Caco-2 (cell line): ENCODE results near the gene POLR1G. TPM values are rescaled to one million over a fixed set of nuclear protein-coding genes. Genes with fewer than 3 reads are reported as not detected.

Experiments used
- BruUV-seq: library from RNA; stranded (reverse); fragments of 400-500 nt; replicated peaks from 2 replicates; lab custom pipeline; 2021; lab: Mats Ljungman, UMichigan
- CTCF ChIA-PET: fragments of 300-600 bp; sonication (Branson Sonifier 250); formaldehyde crosslinking; loops from one replicate; lab custom pipeline; 2022; ENCODE audit warnings: antibody characterized with exemption; lab: Charles Lee
- POLR2A ChIA-PET: fragments of 300-600 bp; sonication (Branson Sonifier 250); formaldehyde crosslinking; loops from one replicate; lab custom pipeline; 2022; ENCODE audit warnings: antibody characterized with exemption; lab: Charles Lee
- DNase-seq, 2 experiments: peaks; one replicate each; pipeline versions ENCODE4 v3.0.0 to v3.0.0-alpha.2; 2020 to 2022
- H3K27me3 ChIP-seq: replicated peaks from 2 replicates; pipeline ENCODE4 v1.6.0; 2011; ENCODE audit warnings: low read length; ENCODE audit not compliant: control insufficient read depth, insufficient read depth
- H3K36me3 ChIP-seq: 2 replicates; pipeline ENCODE4 v1.5.1; 2011; ENCODE audit warnings: low read length; ENCODE audit not compliant: control insufficient read depth, insufficient read depth
- H3K4me1 ChIP-seq: fragments of 250-450 bp; sonication (Bioruptor Pico); 2 replicates; pipeline ENCODE4 v1.5.1; 2020; ENCODE audit warnings: mild to moderate bottlenecking
- H3K4me3 ChIP-seq: 2 replicates; pipeline ENCODE4 v1.5.1; 2011; ENCODE audit warnings: low read depth, mild to moderate bottlenecking, control low read depth, low read length
- H3K9me3 ChIP-seq: fragments of 250-450 bp; sonication (Bioruptor Pico); 2 replicates; pipeline ENCODE4 v1.5.1; 2020; ENCODE audit warnings: mild to moderate bottlenecking, moderate library complexity
- H3K27ac Mint-ChIP-seq: one replicate; pipeline ENCODE4 v1.8.0; 2022; ENCODE audit warnings: mixed read lengths; ENCODE audit not compliant: unreplicated experiment
- H3K27me3 Mint-ChIP-seq: one replicate; pipeline ENCODE4 v1.8.0; 2022; ENCODE audit warnings: mixed read lengths; ENCODE audit not compliant: insufficient read depth, unreplicated experiment
- H3K36me3 Mint-ChIP-seq: one replicate; pipeline ENCODE4 v1.8.0; 2022; ENCODE audit warnings: mild to moderate bottlenecking, mixed read lengths; ENCODE audit not compliant: insufficient read depth, unreplicated experiment
- H3K4me1 Mint-ChIP-seq: one replicate; pipeline ENCODE4 v1.8.0; 2022; ENCODE audit warnings: low read depth, mixed read lengths; ENCODE audit not compliant: unreplicated experiment
- H3K4me3 Mint-ChIP-seq: one replicate; pipeline ENCODE4 v1.8.0; 2022; ENCODE audit warnings: mild to moderate bottlenecking, moderate library complexity, mixed read lengths; ENCODE audit not compliant: unreplicated experiment
- H3K9me3 Mint-ChIP-seq: one replicate; pipeline ENCODE4 v1.8.0; 2022; ENCODE audit warnings: mixed read lengths; ENCODE audit not compliant: unreplicated experiment
- CTCF ChIP-seq, 2 experiments: fragments of 200-600 bp in 1 of 2; IDR thresholded peaks; 1 replicate in 1 of 2; 2 replicates in 1 of 2; pipeline versions ENCODE4 v1.5.1 to v1.8.0; 2011 to 2022; ENCODE audit warnings: antibody characterized with exemption in 1 of 2, control low read depth in 1 of 2, inconsistent platforms in 1 of 2, low read depth in 1 of 2, low read length in 1 of 2, mild to moderate bottlenecking in 1 of 2, moderate library complexity in 1 of 2; ENCODE audit not compliant: insufficient read depth in 1 of 2, severe bottlenecking in 1 of 2, unreplicated experiment in 1 of 2
- intact Hi-C: fragments of 100-400 bp; cut with micrococcal nuclease; formaldehyde crosslinking; loops from one replicate; pipeline ENCODE4 v1.10.0; 2022; ENCODE audit not compliant: unreplicated experiment
- total RNA-seq: library from RNA; stranded (reverse); gene quantifications from 2 replicates; pipeline ENCODE4 v1.2.3, GENCODE V29; 2022

The POLR1G gene
- total RNA-seq, 1 experiment from 2014 or later = 27.7 TPM

- H3K9me3 ChIP-seq = no peaks in the 10 kb centered on the region
- intact Hi-C loops = loop anchor here (5.0 kb wide), 1 partner anchor 46 kb away; the partner anchor contains the start of gene ERCC1
- Mint-ChIP-seq H3K4me3 (peak overlapping the region; percentile 45), H3K4me1 (peaks cover 12% of the 10 kb centered on the region), H3K9me3 (no peaks in the 10 kb centered on the region), H3K27ac (peak overlapping the region; percentile 93), H3K36me3 (peaks cover 25% of the 10 kb centered on the region), H3K27me3 (no peaks in the 10 kb centered on the region)
- no peaks in the 10 kb centered on the region for H3K27me3 ChIP-seq
- no peak overlapping the region for H3K4me3 ChIP-seq
- no peaks in the 10 kb centered on the region for H3K36me3 ChIP-seq
- ChIA-PET CTCF (interaction anchor here (0.6 to 1.0 kb wide), 3 partner anchors 28 to 112 kb away, joined by 3 to 7 read pairs (median 3); no protein-coding TSS in a partner anchor), POLR2A (interaction anchor here (0.9 kb wide), 1 partner anchor 91 kb away, joined by 7 read pairs; no protein-coding TSS in a partner anchor)
- no TSS peak for BruUV-seq
- peak; percentile 84 to 93 for DNase-seq
- TF ChIP-seq CTCF (IDR thresholded peaks at IDR 0.05; ENCODE audit: insufficient read depth in 1 of 2, low read depth in 1 of 2, low read length in 1 of 2, severe bottlenecking in 1 of 2, unreplicated experiment in 1 of 2) = no peak
- H3K4me1 ChIP-seq = peaks cover 17% of the 10 kb centered on the region
Observed at GRCh38 chr19:45376045-45376724, 30.3 kb upstream of the POLR1G start.

- ChIA-PET CTCF (no interaction called here), POLR2A (no interaction called here)
- Histone ChIP-seq H3K4me3 (no peak overlapping the region), H3K9me3 (no peaks in the 10 kb centered on the region), H3K36me3 (no peaks in the 10 kb centered on the region), H3K4me1 (peaks cover 17% of the 10 kb centered on the region), H3K27me3 (no peaks in the 10 kb centered on the region)
- Mint-ChIP-seq H3K4me3 (no peak overlapping the region), H3K4me1 (peaks cover 5% of the 10 kb centered on the region), H3K36me3 (peaks cover 32% of the 10 kb centered on the region), H3K9me3 (no peaks in the 10 kb centered on the region), H3K27ac (no peak overlapping the region), H3K27me3 (no peaks in the 10 kb centered on the region)
- no peak for DNase-seq
- intact Hi-C loops = no loop called here
- BruUV-seq = no TSS peak
- no peak for TF ChIP-seq CTCF (IDR thresholded peaks at IDR 0.05; ENCODE audit: insufficient read depth in 1 of 2, low read depth in 1 of 2, low read length in 1 of 2, severe bottlenecking in 1 of 2, unreplicated experiment in 1 of 2)
Observed at GRCh38 chr19:45380107-45380506, 26.3 kb upstream of the POLR1G start.

GRCh38 chr19:45382426-45382825 is 24.0 kb upstream of the POLR1G start:
- BruUV-seq = no TSS peak
- Mint-ChIP-seq H3K27ac (peak overlapping the region; percentile 73), H3K27me3 (no peaks in the 10 kb centered on the region), H3K4me3 (no peak overlapping the region), H3K36me3 (peaks cover 34% of the 10 kb centered on the region), H3K4me1 (no peaks in the 10 kb centered on the region), H3K9me3 (no peaks in the 10 kb centered on the region)
- no peaks in the 10 kb centered on the region for H3K36me3 ChIP-seq
- no peak overlapping the region for H3K4me3 ChIP-seq
- intact Hi-C loops = no loop called here
- ChIA-PET POLR2A (no interaction called here), CTCF (no interaction called here)
- no peak for TF ChIP-seq CTCF (IDR thresholded peaks at IDR 0.05; ENCODE audit: insufficient read depth in 1 of 2, low read depth in 1 of 2, low read length in 1 of 2, severe bottlenecking in 1 of 2, unreplicated experiment in 1 of 2)
- H3K27me3 ChIP-seq = no peaks in the 10 kb centered on the region
- no peak for DNase-seq
- H3K9me3 ChIP-seq = no peaks in the 10 kb centered on the region
- no peaks in the 10 kb centered on the region for H3K4me1 ChIP-seq
